KMS-11 (cell line): Measurements from ENCODE around the gene PDE4D.
"Not testable (repeated sequence)": the region's sequence is repeated elsewhere in the genome, so short reads cannot be mapped to it uniquely, and the experiment has no call there.

ENCODE experiments used
- H2AFZ ChIP-seq: fragments of 200-600 bp; sonication (generic); 2 replicates; pipeline ENCODE4 v1.6.1; 2016; ENCODE audit warnings: antibody characterized with exemption, mixed run types, low read depth
- H3K27ac ChIP-seq: fragments of 200-600 bp; sonication (generic); 2 replicates; pipeline ENCODE4 v1.6.1; 2016; ENCODE audit warnings: mild to moderate bottlenecking, mixed run types
- H3K27me3 ChIP-seq: fragments of 200-600 bp; sonication (generic); 2 replicates; pipeline ENCODE4 v1.6.1; 2017; ENCODE audit warnings: mild to moderate bottlenecking, low read depth, mixed run types, moderate library complexity; ENCODE audit not compliant: insufficient read depth
- H3K36me3 ChIP-seq: fragments of 200-600 bp; sonication (generic); 2 replicates; pipeline ENCODE4 v1.6.1; 2017; ENCODE audit warnings: mild to moderate bottlenecking, mixed run types; ENCODE audit not compliant: insufficient read depth
- H3K4me1 ChIP-seq: fragments of 200-600 bp; sonication (generic); 2 replicates; pipeline ENCODE4 v1.6.1; 2016; ENCODE audit warnings: mild to moderate bottlenecking, low read depth, mixed run types; ENCODE audit not compliant: poor library complexity, severe bottlenecking
- H3K4me2 ChIP-seq: fragments of 200-600 bp; sonication (generic); 2 replicates; pipeline ENCODE4 v1.7.0; 2016; ENCODE audit warnings: mild to moderate bottlenecking, mixed run types
- H3K4me3 ChIP-seq: fragments of 200-600 bp; sonication (generic); IDR thresholded peaks from 2 replicates; pipeline ENCODE4 v1.6.1; 2017; ENCODE audit warnings: low read depth, low read length, mixed read lengths; ENCODE audit not compliant: insufficient read depth
- H3K79me2 ChIP-seq: fragments of 200-600 bp; sonication (generic); 2 replicates; pipeline ENCODE4 v1.6.1; 2016; ENCODE audit warnings: low read depth, mixed run types; ENCODE audit not compliant: insufficient read depth
- H3K9ac ChIP-seq: fragments of 200-600 bp; sonication (generic); 2 replicates; pipeline ENCODE4 v1.6.1; 2016; ENCODE audit warnings: mild to moderate bottlenecking, mixed run types
- H4K20me1 ChIP-seq: fragments of 200-600 bp; sonication (generic); 2 replicates; pipeline ENCODE4 v1.6.1; 2016; ENCODE audit warnings: mild to moderate bottlenecking, mixed run types; ENCODE audit not compliant: insufficient read depth
- CTCF ChIP-seq: fragments of 200-600 bp; sonication (generic); conservative IDR thresholded peaks from 2 replicates; pipeline ENCODE4 v1.6.1; 2017; ENCODE audit warnings: low read depth, mild to moderate bottlenecking, antibody characterized with exemption, low read length, moderate library complexity, mixed read lengths

The PDE4D gene

GRCh38 chr5:59673438-59674058 is 220.0 kb downstream of the PDE4D start:
- no peaks in the 10 kb centered on the region for H3K27me3 ChIP-seq
- no peak overlapping the region for H2AFZ ChIP-seq
- no peak overlapping the region for H3K4me2 ChIP-seq
- no peak overlapping the region for H3K9ac ChIP-seq
- H3K4me3 ChIP-seq: no peak overlapping the region
- H3K79me2 ChIP-seq: no peaks in the 10 kb centered on the region
- no peak overlapping the region for H3K27ac ChIP-seq
- peaks cover 5% of the 10 kb centered on the region for H3K4me1 ChIP-seq
- no peaks in the 10 kb centered on the region for H4K20me1 ChIP-seq
- H3K36me3 ChIP-seq: no peaks in the 10 kb centered on the region
- peak; percentile 98 for TF ChIP-seq CTCF

GRCh38 chr5:59666440-59667068 is 227.0 kb downstream of the PDE4D start:
- Histone ChIP-seq H3K4me1 (peaks cover 44% of the 10 kb centered on the region), H3K9ac (no peak overlapping the region), H3K27ac (no peak overlapping the region), H3K79me2 (no peaks in the 10 kb centered on the region), H3K27me3 (no peaks in the 10 kb centered on the region), H4K20me1 (no peaks in the 10 kb centered on the region), H3K36me3 (no peaks in the 10 kb centered on the region), H3K4me3 (no peak overlapping the region), H2AFZ (no peak overlapping the region), H3K4me2 (no peak overlapping the region)
- no peak for TF ChIP-seq CTCF

- H2AFZ ChIP-seq, H3K36me3 ChIP-seq, H3K9ac ChIP-seq, H3K4me3 ChIP-seq, H3K79me2 ChIP-seq, H3K27ac ChIP-seq, H4K20me1 ChIP-seq, H3K27me3 ChIP-seq, H3K4me2 ChIP-seq: not testable (repeated sequence)
- peaks cover 51% of the 10 kb centered on the region for H3K4me1 ChIP-seq
- 0 out of 2 replicates have a peak, but pooled peaks have one; percentile 21 for TF ChIP-seq CTCF
Measured at GRCh38 chr5:59665832-59666203, 227.7 kb downstream of the PDE4D start.

GRCh38 chr5:59665086-59665831 is 228.3 kb downstream of the PDE4D start:
- H3K9ac ChIP-seq: no peak overlapping the region
- H3K36me3 ChIP-seq: no peaks in the 10 kb centered on the region
- H4K20me1 ChIP-seq: no peaks in the 10 kb centered on the region
- no peak overlapping the region for H2AFZ ChIP-seq
- H3K4me3 ChIP-seq: no peak overlapping the region
- no peaks in the 10 kb centered on the region for H3K79me2 ChIP-seq
- H3K27me3 ChIP-seq: no peaks in the 10 kb centered on the region
- no peak overlapping the region for H3K4me2 ChIP-seq
- peaks cover 57% of the 10 kb centered on the region for H3K4me1 ChIP-seq
- no peak overlapping the region for H3K27ac ChIP-seq
- TF ChIP-seq CTCF: no peak
